Mononuclear cell (primary cell): ENCODE data around the gene FYB1. TPM values are rescaled to one million over a fixed set of nuclear protein-coding genes. Genes with fewer than 3 reads are reported as not detected.

ENCODE experiments used
- H3K27me3 ChIP-seq: 2 replicates; pipeline ENCODE4 v1.6.0; 2011; ENCODE audit warnings: low read length, control low read depth; ENCODE audit not compliant: insufficient read depth
- H3K4me1 ChIP-seq: 2 replicates; pipeline ENCODE4 v1.5.1; 2011; ENCODE audit warnings: mild to moderate bottlenecking, low read length, control low read depth; ENCODE audit not compliant: insufficient read depth
- H3K4me3 ChIP-seq: 2 replicates; pipeline ENCODE4 v1.5.1; 2011; ENCODE audit warnings: mild to moderate bottlenecking, low read length, moderate library complexity
- H3K9me3 ChIP-seq: 2 replicates; pipeline ENCODE4 v1.5.1; 2011; ENCODE audit warnings: low read depth, mild to moderate bottlenecking, control low read depth, low read length
- total RNA-seq: library from RNA; depleted of rRNA; stranded (reverse); fragments of >200 nt; gene quantifications from one replicate; pipeline ENCODE4 v1.2.3, GENCODE V29; 2012

The FYB1 gene
- total RNA-seq, 1 donor = 189 TPM

DNA sequence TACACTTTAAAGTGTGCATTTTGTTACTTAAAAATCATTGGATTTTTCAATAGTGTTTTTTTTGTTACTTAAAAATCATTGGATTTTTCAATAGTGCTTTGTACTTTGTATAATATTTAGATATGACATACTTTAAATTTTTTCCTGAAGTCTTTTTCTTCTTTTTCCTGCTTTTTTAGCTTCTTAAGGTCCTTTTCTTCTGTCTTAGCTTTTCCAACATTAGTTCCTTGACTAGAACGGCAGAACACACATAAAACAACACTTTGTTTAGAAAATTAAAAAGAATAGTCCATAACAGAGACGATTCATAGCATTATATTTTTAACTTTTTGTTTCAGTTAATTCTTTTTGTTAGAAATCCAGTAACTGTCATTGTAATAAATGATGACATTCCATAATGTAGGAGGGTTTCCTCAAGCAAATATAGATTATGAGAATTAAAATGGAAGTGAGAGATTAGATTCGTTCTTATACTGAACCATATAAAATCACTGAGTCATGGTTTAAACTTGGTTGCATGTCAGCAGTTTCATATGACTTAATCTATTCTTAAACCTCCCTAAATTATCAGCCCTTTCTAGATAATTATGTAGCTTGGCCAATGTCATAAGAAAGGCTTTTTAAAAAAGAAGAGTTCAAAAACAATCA is 99.8 kb downstream of the FYB1 start:
- no peak overlapping the region for H3K4me3 ChIP-seq
- H3K27me3 ChIP-seq = no peaks in the 10 kb centered on the region
- no peaks in the 10 kb centered on the region for H3K4me1 ChIP-seq
- H3K9me3 ChIP-seq = no peaks in the 10 kb centered on the region

DNA sequence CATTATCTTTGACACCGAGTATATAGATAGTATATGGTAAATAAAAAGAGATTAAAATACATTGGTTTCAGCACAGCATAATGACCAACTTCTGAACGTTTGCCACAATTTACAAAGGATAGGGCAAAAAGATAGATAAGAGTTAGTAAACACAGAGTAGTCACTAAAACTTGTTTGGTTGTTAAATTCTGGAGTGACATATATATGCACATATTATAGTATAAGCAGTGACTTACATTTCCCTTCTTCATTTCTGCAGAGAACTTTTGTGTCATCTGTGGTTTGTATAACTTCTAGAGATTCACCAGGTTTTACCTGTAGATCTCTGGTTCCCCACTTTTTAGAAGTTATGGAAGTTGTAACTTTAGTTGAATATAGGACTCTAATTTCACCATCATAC is 100.7 kb downstream of the FYB1 start:
- no peaks in the 10 kb centered on the region for H3K9me3 ChIP-seq
- no peaks in the 10 kb centered on the region for H3K4me1 ChIP-seq
- H3K27me3 ChIP-seq = no peaks in the 10 kb centered on the region
- H3K4me3 ChIP-seq = no peak overlapping the region

DNA sequence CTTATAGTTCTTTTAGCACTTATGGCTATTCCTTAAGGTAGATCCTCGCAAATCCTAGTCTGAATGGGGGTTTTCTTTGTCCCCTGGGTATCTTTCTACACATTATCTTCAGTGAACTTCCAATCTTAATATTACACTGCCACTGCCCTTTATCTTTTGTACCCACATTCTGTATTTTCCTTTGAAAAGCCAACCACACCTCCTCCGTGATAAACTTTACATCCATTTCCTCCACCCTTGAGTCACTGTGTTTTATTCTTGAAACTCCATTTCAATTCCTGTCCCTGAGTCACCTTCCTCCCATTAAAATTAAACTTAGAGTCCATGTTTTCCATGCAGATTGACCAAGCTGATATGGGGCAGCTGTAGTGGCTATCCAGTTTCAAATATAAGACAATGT is 102.0 kb downstream of the FYB1 start:
- Histone ChIP-seq H3K4me3 (no peak overlapping the region), H3K9me3 (no peaks in the 10 kb centered on the region), H3K27me3 (no peaks in the 10 kb centered on the region), H3K4me1 (no peaks in the 10 kb centered on the region)

DNA sequence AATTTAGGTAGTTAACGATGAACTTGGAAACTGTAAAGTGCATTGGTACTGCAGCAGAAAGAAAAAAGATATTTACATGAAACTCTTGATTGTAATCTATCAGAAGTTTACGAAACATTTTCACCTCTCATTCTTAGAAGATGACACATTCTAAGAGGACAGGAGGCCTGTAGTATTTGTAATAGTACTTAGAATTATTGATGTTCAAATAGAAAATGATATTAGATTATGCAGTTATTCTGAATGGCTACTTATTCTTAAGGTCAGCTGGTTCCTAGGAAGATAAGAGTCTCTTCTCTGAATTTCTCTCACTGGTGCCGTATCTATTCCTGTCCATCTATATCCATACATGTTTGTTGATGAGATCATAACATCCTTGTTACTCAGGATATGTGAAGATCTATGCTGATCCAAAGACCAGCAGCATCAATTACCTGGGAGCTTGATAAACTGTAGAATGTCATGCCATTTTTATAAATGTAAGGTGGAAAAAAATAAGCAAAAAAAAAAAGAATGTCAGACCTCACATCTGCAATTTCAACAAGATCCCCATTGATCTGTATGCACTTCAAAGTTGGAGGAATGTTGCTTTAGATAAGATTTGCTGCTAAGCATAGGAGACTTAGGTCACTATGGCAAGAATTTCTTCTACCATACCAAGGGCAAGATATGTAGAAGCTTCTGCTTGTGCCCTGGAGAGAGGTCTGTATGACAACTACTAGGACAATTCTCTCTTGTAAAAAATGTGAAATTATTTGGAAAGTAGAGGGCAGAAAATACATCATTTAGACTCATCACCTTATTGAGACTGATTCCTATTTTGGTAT is 102.8 kb downstream of the FYB1 start:
- no peaks in the 10 kb centered on the region for H3K4me1 ChIP-seq
- no peaks in the 10 kb centered on the region for H3K27me3 ChIP-seq
- no peak overlapping the region for H3K4me3 ChIP-seq
- H3K9me3 ChIP-seq = no peaks in the 10 kb centered on the region

DNA sequence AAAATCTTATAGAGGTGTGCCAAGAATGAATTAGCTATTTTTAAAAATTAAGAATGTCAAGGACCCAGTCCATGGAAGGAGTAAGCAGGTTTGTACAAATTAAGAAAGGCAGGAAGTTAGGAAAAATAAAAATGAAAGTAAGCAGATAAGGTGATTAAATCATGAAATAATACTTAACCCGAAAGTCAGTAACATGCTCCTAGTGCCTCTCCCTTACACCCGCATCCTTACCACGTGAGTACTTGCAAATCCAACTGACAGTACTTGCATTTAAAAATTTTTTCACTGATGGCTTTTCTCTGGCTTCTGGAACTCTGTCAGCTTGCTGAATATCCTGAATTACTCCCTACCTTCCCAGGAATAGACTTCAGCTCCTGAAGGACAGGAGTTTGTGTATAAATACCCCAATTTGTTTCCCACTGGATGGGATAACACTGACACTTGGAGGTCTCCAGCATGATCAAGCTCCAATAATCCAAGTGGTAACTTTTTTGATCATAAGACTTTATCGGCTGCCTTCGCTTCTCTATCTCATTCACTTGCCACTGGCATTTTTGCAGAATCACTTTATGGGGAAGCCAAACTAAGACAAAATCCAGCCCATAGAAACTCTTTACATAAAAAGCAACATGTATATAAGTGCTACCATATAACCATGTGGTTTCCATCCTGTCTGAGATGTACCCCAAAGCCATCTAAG is 103.6 kb downstream of the FYB1 start:
- H3K27me3 ChIP-seq = no peaks in the 10 kb centered on the region
- no peaks in the 10 kb centered on the region for H3K4me1 ChIP-seq
- no peaks in the 10 kb centered on the region for H3K9me3 ChIP-seq
- no peak overlapping the region for H3K4me3 ChIP-seq

DNA sequence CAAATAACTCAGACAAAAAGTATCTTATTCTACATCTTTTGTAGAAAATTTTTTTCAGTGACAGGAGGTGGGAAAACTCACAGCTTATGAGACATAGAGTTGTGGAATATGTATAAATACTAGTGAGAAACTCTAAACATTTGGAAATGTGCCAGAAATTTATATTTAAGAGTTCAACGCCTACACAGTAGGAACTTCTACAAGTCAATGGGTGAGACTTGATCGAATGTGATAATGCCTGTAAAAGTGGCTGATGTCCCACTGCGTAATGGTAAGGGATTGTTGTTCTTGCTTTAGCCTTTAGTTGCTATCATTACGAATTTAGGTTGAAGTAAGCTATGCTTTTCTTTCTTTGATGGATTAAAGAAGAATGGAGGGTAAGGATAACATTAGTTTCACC is 105.2 kb downstream of the FYB1 start:
- no peaks in the 10 kb centered on the region for H3K4me1 ChIP-seq
- H3K27me3 ChIP-seq = no peaks in the 10 kb centered on the region
- no peak overlapping the region for H3K4me3 ChIP-seq
- no peaks in the 10 kb centered on the region for H3K9me3 ChIP-seq

DNA sequence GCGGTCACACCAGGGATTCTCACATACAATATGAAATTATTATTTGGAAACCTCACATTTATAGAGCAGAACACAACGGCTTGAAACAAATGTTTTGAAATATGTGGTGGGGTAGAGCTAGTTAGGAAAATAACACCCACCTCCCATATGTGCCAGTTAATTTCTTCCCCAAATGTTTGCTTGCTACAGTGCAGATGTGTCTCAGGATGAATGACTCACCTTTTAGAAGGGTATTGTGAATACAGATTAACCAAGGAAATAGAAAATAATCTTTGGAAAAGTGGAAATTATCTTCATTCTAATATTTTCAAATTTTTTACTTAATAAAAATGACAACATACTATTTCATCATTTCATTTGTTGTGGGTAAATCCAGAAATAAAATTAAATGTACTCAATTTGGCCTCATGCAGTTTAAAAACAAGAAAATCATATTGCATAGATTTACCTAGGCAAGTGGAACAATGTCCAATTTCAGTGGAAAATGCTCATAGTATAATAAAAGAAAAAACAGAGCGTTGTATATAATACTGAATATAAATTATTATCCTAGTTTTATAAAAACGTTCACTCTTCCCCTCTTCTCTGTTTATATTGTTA is 105.9 kb downstream of the FYB1 start:
- no peaks in the 10 kb centered on the region for H3K4me1 ChIP-seq
- H3K27me3 ChIP-seq = no peaks in the 10 kb centered on the region
- H3K4me3 ChIP-seq = no peak overlapping the region
- no peaks in the 10 kb centered on the region for H3K9me3 ChIP-seq

DNA sequence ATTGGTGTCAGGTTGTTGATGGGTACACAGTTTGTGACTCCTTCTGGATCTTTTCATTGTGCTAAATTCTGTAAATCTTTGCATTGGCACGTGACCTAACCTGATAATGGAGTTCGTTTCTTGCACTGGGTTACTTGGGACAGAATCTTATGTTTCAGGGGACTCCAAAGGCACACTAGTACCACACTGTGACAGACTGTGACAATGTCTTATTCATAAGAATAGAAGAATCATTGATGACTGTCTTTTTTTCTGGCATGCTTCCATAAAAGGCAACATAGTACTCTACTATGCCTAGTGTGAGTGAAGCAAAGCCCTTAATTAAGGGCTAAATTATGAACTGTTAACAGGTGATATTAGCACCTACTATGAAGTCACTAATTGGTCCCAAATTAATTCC is 109.8 kb downstream of the FYB1 start:
- no peaks in the 10 kb centered on the region for H3K27me3 ChIP-seq
- H3K9me3 ChIP-seq = no peaks in the 10 kb centered on the region
- H3K4me1 ChIP-seq = no peaks in the 10 kb centered on the region
- H3K4me3 ChIP-seq = no peak overlapping the region

DNA sequence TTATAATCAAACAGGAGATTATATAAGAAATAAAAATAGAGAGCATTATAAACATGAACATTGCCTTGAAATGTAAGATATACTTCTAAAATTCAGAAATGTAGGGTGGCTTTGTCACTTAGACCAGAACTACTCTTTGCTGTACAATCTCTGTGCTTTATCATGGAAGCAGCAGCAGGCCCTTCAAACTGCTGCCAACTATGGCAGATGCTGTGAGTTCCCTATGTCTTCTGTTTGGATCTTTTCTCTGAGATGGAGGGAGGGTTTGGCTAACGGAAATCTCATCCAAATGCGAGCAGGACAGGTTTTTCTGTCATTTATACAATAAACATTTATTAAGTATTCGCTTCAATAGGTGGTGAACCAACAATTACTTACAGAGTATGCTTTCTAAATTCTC is 110.4 kb downstream of the FYB1 start:
- no peak overlapping the region for H3K4me3 ChIP-seq
- H3K27me3 ChIP-seq = no peaks in the 10 kb centered on the region
- no peaks in the 10 kb centered on the region for H3K4me1 ChIP-seq
- H3K9me3 ChIP-seq = no peaks in the 10 kb centered on the region

DNA sequence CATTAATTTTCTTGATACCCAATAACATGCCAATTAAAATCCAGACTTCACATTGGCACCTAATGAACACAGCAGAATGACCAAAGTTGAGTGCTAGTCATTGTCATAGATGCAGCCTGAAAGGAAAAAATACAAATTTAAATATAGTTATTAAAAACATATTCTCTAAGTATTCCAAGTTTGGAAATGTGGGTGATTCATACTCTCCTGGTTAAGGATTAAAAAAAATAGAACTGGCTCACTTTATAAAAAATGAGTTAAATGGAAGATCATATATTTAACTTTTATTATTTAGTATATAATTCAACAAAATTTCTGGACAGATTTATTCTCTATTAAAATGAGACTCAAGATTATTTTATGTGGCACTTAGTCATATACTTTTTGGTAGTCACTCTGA is 112.0 kb downstream of the FYB1 start:
- no peaks in the 10 kb centered on the region for H3K4me1 ChIP-seq
- H3K27me3 ChIP-seq = no peaks in the 10 kb centered on the region
- H3K4me3 ChIP-seq = no peak overlapping the region
- H3K9me3 ChIP-seq = no peaks in the 10 kb centered on the region

DNA sequence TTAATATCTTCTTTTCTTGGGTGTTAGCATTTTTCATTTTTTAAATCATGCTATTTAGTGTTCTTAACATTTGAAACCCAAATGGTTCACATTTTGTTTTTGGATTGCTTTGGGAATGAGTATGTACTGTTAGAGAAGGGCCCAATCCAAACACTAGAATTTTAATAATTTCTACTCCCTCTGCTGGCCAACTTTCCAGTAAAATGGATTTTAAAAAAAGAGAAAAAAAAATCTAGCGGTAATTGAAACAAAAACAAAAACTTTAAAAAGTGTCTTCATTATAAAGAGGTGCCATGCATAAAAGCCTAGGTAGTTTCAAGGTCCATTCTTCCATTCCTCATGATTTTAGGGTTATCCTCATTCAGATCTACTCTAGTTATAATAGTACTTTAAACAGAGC is 113.0 kb downstream of the FYB1 start:
- Histone ChIP-seq H3K27me3 (no peaks in the 10 kb centered on the region), H3K9me3 (no peaks in the 10 kb centered on the region), H3K4me3 (no peak overlapping the region), H3K4me1 (peaks cover under 1% of the 10 kb centered on the region)

DNA sequence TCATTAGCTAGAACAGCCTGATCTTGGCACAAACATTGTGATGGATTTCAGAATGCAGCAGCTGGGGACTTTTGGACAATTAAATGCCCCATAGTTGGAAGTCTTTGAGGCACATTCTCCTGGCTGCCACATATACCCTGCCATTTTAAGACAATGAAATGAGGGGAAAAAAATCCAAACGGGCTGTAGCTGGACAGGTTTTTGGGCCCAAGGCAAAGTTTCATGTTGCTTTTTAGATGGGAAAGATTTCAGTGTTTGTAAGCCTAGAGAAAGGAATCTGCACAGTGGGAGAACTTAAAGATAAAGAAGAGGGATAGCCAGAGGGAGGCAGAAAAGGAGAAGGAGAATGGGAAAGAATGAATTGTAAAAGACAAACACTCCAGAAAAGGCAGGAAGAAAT is 115.1 kb downstream of the FYB1 start:
- H3K27me3 ChIP-seq = no peaks in the 10 kb centered on the region
- no peaks in the 10 kb centered on the region for H3K9me3 ChIP-seq
- no peak overlapping the region for H3K4me3 ChIP-seq
- peaks cover 12% of the 10 kb centered on the region for H3K4me1 ChIP-seq

DNA sequence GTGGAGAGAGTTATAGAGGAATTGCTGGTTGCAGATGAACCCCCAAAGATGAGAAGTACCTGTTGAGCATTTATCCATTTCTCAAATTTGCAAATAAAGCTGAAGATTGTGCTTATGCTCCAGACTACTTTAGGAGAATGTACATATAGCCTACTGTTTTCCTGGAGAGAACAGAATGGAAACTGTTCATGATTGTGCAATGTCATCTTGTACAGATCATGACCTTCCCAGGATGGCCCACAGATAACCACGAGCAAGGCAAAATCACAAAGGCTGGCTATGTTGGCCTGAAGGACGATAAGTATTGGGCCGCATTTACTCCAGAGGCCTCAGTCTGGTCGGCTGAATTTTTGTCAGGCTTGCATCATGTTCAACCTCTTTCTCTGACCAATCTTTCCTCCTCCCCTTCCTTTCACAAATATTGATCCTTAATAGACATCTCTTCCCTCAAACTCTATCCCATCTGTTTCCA is 116.6 kb downstream of the FYB1 start:
- no peaks in the 10 kb centered on the region for H3K27me3 ChIP-seq
- H3K4me1 ChIP-seq = peaks cover 12% of the 10 kb centered on the region
- H3K4me3 ChIP-seq = no peak overlapping the region

DNA sequence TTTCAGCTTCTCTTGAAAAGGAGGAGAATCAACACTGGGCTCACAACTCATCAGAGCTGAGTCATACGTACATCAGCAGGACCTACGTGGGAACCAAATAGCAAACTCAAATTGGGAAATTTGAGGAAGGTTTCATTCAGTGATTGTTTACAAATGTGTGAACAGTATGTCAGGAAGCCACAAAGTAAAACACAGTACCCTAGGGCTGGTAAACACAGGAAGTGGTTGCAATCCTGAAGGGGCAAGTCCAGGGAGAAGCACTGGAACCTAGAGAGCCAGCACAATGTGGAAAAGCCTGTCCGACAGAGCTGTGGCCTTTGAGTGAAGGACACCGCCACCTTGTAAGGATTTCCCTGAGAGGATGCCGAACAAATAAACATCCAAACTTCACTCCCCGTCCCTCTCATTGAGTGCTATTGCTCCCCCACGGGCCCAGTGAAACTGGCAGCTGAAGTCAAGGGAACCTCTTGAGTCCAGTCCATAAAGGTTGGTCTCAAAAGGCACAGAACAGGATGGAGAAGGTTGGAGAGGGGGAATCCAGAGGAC is 118.4 kb downstream of the FYB1 start:
- Histone ChIP-seq H3K4me1 (peaks cover 12% of the 10 kb centered on the region), H3K4me3 (no peak overlapping the region), H3K9me3 (no peaks in the 10 kb centered on the region), H3K27me3 (no peaks in the 10 kb centered on the region)

More for the DNA sequence above, 116.6 kb downstream of the FYB1 start:
- no peaks in the 10 kb centered on the region for H3K9me3 ChIP-seq
